ENCODE results near the gene FNBP1L.

FNBP1L gene
- 1.3 reads per million for total RNA-seq

- DNase-seq, result peak; percentile 31
Measured at GRCh38 chr1:93447481-93448291, at the start of gene FNBP1L. Gene FNBP1L (plus strand): TSS chr1:93448118. CDS start chr1:93448282, 164 bp downstream.

- DNase-seq, result no peak
Measured at GRCh38 chr1:93399781-93400180, 48.1 kb upstream of the FNBP1L start.

GRCh38 chr1:93408203-93408602, 39.7 kb upstream of the FNBP1L start:
- no peak for DNase-seq

GRCh38 chr1:93411000-93411399, 36.9 kb upstream of the FNBP1L start:
- no peak for DNase-seq

- no peak for DNase-seq
Measured at GRCh38 chr1:93414749-93415148, 33.2 kb upstream of the FNBP1L start.

GRCh38 chr1:93415296-93415695, 32.6 kb upstream of the FNBP1L start:
- DNase-seq, result no peak

GRCh38 chr1:93416183-93416582, 31.7 kb upstream of the FNBP1L start:
- no peak for DNase-seq

GRCh38 chr1:93419344-93419743, 28.6 kb upstream of the FNBP1L start:
- no peak for DNase-seq

GRCh38 chr1:93420400-93420799, 27.5 kb upstream of the FNBP1L start:
- DNase-seq, result no peak

- no peak for DNase-seq
Measured at GRCh38 chr1:93426181-93426580, 21.7 kb upstream of the FNBP1L start.

GRCh38 chr1:93427656-93428055, 20.3 kb upstream of the FNBP1L start:
- DNase-seq, result no peak

- DNase-seq, result no peak
Measured at GRCh38 chr1:93433407-93433961, 14.4 kb upstream of the FNBP1L start.

- no peak for DNase-seq
Measured at GRCh38 chr1:93434088-93434487, 13.8 kb upstream of the FNBP1L start.

GRCh38 chr1:93434987-93435386, 12.9 kb upstream of the FNBP1L start:
- DNase-seq, result no peak

GRCh38 chr1:93435443-93435842, 12.5 kb upstream of the FNBP1L start:
- no peak for DNase-seq

- no peak for DNase-seq
Measured at GRCh38 chr1:93436496-93436895, 11.4 kb upstream of the FNBP1L start.

- DNase-seq, result no peak
Measured at GRCh38 chr1:93437976-93438605, 9.8 kb upstream of the FNBP1L start.

GRCh38 chr1:93438716-93439115, 9.2 kb upstream of the FNBP1L start:
- no peak for DNase-seq

- no peak for DNase-seq
Measured at GRCh38 chr1:93440272-93440671, 7.6 kb upstream of the FNBP1L start.

- DNase-seq, result no peak
Measured at GRCh38 chr1:93440706-93441105, 7.2 kb upstream of the FNBP1L start.

GRCh38 chr1:93441589-93441988, 6.3 kb upstream of the FNBP1L start:
- no peak for DNase-seq

GRCh38 chr1:93442008-93442666, 5.8 kb upstream of the FNBP1L start:
- DNase-seq, result no peak

GRCh38 chr1:93442741-93443140, 5.2 kb upstream of the FNBP1L start:
- DNase-seq, result no peak

- no peak for DNase-seq
Measured at GRCh38 chr1:93443454-93443853, 4.5 kb upstream of the FNBP1L start.
